Panc1 (cell line): ENCODE measurements around the gene ZAR1.

Experiments
- CTCF ChIP-seq: fragments of 450-650 bp; IDR thresholded peaks from 2 replicates; pipeline ENCODE4 v1.5.1; 2017; ENCODE audit warnings: mild to moderate bottlenecking
- POLR2AphosphoS5 ChIP-seq: IDR thresholded peaks from 2 replicates; pipeline ENCODE4 v1.6.1; 2012; ENCODE audit warnings: mild to moderate bottlenecking, low read depth, low read length, moderate library complexity
- SIN3A ChIP-seq: IDR thresholded peaks from 2 replicates; pipeline ENCODE4 v1.6.1; 2012; ENCODE audit warnings: low read depth, mild to moderate bottlenecking, low read length, moderate library complexity, borderline replicate concordance; ENCODE audit not compliant: insufficient read depth
- TCF7L2 ChIP-seq: IDR thresholded peaks from 2 replicates; pipeline ENCODE4 v1.6.1; 2011; ENCODE audit warnings: mild to moderate bottlenecking, low read depth, low read length, inconsistent platforms

GRCh38 chr4:48478273-48478672 is 11.8 kb upstream of the ZAR1 start:
- TF ChIP-seq POLR2AphosphoS5 (no peak), CTCF (no peak), SIN3A (no peak), TCF7L2 (no peak)
